Mammary epithelial cell (primary cell): ENCODE data around the gene XYLT1.

Experiments used
- EZH2 ChIP-seq: IDR thresholded peaks from 2 replicates; pipeline ENCODE4 v1.6.1; 2012; ENCODE audit warnings: low read length, inconsistent platforms, borderline replicate concordance
- TF ChIP-seq, protein P1 (sequence below), 2 donors: IDR thresholded peaks in 1 of 2; conservative IDR thresholded peaks in 1 of 2; 2 replicates each; pipeline ENCODE4 v1.5.1; 2011 to 2012; ENCODE audit warnings: inconsistent platforms in 2 of 2, low read length in 2 of 2, mild to moderate bottlenecking in 2 of 2, control low read depth in 1 of 2, low read depth in 1 of 2; ENCODE audit not compliant: insufficient read depth in 1 of 2; ENCODE audit errors: extremely low read depth in 1 of 2

DNA sequence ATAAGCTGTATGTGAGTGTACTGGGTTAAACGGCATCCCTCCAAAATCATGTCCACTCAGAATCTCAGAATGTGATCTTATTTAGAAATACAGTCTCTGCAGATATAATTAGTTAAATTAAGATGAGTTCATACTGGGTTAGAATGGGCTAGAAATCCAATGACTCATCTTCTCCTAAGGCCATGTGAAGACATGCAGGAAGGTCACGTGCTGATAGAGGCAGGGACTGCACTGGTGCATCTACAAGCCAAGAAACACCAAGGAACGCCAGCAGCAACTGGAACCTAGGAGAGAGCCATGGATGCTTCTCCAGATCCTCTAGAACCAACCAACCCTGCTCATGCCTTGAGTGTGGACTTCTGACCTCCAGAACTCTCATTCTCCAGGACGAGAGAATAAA, 241.0 kb downstream of the XYLT1 start:
- TF ChIP-seq, protein P1, sequence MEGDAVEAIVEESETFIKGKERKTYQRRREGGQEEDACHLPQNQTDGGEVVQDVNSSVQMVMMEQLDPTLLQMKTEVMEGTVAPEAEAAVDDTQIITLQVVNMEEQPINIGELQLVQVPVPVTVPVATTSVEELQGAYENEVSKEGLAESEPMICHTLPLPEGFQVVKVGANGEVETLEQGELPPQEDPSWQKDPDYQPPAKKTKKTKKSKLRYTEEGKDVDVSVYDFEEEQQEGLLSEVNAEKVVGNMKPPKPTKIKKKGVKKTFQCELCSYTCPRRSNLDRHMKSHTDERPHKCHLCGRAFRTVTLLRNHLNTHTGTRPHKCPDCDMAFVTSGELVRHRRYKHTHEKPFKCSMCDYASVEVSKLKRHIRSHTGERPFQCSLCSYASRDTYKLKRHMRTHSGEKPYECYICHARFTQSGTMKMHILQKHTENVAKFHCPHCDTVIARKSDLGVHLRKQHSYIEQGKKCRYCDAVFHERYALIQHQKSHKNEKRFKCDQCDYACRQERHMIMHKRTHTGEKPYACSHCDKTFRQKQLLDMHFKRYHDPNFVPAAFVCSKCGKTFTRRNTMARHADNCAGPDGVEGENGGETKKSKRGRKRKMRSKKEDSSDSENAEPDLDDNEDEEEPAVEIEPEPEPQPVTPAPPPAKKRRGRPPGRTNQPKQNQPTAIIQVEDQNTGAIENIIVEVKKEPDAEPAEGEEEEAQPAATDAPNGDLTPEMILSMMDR (conservative IDR thresholded peaks at IDR 0.05 in 1 of 2, IDR thresholded peaks at IDR 0.05 in 1 of 2; ENCODE audit: extremely low read depth in 1 of 2, insufficient read depth in 1 of 2, low read depth in 1 of 2, low read length in 2 of 2) = no peak
- no peak for TF ChIP-seq EZH2
